NCI-H748 (cell line): Measurements from ENCODE around the gene RASAL2.
A peak's percentile ranks its signal among the peaks of the same experiment; 100 is the strongest.
"Not testable (repeated sequence)": the region's sequence is repeated elsewhere in the genome, so short reads cannot be mapped to it uniquely, and the experiment has no call there.

Source experiments
- DNase-seq: peaks from one replicate; lab custom pipeline; 2025; ENCODE audit not compliant: unreplicated experiment; lab: John Stamatoyannopoulos, UW

RASAL2 gene

GRCh38 chr1:178223289-178223688 is 129.4 kb downstream of the RASAL2 start:
- DNase-seq: no peak

- no peak for DNase-seq
These were observed 130.5 kb downstream of the RASAL2 start for GRCh38 chr1:178224358-178224757.

DNA sequence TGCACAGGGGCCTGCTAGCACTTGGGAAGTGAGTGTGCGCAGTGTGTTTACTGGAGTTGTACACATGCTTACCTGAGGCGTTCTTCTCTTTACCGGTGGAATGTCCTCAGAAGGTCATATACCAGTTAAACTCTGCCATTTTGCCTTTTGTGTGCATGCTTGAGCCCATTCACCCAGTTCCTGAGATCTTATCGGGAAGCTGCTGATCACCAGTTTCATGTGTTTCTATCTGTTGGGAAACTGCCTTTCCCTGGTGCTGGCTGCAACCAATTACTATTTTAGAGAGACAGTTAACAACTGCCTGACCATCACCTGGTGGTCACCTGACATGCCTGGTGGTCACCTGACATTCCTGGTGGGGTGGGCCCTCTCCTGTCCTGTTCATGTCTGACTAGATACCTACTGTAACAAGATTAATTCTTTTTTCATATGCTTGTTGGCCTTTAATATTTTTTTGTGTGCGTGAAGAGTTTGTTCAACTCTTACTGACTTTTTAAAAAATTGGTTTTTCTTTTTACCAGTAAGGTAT is 137.0 kb downstream of the RASAL2 start:
- no peak for DNase-seq

- DNase-seq: no peak
These were observed 138.2 kb downstream of the RASAL2 start for GRCh38 chr1:178232108-178232507.

- DNase-seq: no peak
These were observed 139.0 kb downstream of the RASAL2 start for GRCh38 chr1:178232949-178233348.

DNA sequence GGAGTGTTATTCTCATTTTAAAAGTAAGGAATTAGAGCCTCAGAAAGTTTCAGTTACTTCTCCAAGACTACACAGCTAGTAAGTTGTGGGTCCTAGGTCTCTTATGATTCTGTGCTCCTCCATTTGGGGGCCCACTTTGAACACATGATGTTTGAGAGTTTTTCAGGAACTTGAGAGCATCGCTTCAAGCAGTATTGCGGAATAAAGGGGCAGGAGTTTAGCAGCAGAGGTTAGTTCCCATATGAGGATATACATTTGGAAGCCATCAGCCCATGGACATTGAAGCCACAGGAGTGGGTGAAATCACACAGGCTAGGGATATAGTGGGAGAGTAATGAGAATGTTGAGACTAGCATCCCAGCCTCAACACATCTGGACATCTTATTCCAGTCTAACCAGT is 143.2 kb downstream of the RASAL2 start:
- DNase-seq: no peak

GRCh38 chr1:178238722-178239510 is 145.0 kb downstream of the RASAL2 start:
- no peak for DNase-seq

DNA sequence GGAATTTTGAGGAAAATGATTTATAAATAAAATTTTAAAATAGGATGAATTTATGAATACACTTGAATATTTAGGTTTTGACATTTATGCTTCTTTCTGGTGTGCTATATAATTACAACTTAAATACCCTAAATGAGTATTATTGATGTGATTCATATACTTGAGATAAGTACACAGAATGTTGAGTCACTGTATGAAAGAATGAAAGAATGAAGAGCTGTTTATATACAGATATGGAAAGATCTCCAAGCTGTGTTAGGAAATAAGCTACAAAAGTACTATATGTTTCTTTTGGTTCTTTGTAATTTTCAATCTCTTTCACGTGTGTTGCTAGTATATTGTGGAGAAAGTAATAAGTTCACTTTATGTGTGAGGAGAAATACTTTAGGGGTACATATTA is 147.2 kb downstream of the RASAL2 start:
- no peak for DNase-seq

- no peak for DNase-seq
These were observed 147.9 kb downstream of the RASAL2 start for GRCh38 chr1:178241837-178242236.

- DNase-seq: no peak
These were observed 149.2 kb downstream of the RASAL2 start for GRCh38 chr1:178243119-178243518.

GRCh38 chr1:178243890-178244289 is 150.0 kb downstream of the RASAL2 start:
- DNase-seq: no peak

DNA sequence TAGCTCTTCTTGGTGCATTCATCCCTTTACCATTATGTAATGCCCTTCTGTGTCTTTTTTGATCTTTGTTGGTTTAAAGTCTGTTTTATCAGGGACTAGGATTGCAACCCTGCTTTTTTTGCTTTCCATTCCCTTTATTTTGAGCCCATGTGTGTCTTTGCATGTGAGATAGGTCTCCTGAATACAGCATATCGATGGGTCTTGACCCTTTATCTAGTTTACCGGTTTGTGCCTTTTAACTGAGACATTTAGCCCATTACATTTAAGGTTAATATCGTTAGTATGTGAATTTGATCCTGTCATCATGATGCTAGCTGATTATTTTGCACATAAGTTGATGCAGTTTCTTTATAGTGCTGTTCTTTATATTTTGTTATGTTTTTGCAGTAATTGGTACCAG is 154.4 kb downstream of the RASAL2 start:
- not testable (repeated sequence) for DNase-seq

DNA sequence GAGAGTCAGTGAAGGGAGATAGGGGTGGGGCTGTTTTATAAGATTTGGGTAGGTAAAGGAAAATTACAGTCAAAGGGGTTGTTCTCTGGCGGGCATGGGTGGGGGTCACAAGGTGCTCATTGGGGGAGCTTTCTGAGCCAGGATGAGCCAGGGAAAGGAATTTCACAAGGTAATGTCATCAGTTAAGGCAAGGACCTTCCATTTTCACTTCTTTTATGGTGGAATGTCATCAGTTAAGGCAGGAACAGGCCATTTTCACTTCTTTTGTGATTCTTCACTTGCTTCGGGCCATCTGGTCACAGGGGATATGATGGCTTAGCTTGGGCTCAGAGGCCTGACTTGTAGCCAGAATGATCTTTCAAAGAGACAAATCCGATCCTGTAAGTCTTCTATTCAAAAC is 159.7 kb downstream of the RASAL2 start:
- not testable (repeated sequence) for DNase-seq

DNA sequence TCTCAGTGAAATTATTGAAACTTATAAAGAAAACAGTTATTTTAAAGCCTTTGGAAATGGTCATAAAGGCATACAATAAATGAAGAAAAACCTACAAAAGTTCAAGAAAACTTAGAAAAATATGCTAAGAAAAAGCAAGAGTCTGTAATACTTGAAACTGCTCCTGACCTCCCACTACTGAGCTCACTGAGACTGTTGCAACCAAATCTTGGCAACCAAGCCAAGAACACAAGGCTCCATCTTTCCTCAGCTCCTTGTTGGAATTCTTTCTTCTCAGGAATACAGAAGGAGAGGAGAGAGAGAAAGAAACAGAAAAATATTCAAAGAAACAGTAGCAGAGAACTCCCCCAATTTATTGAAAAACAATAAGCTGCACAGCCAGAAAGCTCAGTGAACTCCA is 160.5 kb downstream of the RASAL2 start:
- DNase-seq: no peak

- DNase-seq: no peak
These were observed 164.6 kb downstream of the RASAL2 start for GRCh38 chr1:178258536-178258935.

DNA sequence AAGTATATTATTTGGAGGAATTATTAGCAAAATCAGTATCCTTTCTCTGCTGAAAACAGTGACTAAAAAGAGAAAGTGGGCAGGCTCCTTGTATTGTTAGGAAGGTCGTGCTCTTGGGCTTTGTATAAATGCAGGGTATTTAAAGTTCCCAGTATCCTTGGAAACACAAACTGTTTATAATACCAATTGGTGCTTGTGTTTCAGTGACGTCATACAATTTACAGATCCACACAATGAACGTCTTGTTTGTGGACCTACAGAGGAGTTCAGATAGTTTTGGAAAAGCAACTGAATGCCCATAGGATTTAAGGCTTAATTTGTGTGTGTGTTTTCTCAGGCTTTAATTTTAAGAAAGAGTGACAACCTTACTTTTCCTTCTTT is 168.2 kb downstream of the RASAL2 start:
- peak; percentile 77 for DNase-seq

DNA sequence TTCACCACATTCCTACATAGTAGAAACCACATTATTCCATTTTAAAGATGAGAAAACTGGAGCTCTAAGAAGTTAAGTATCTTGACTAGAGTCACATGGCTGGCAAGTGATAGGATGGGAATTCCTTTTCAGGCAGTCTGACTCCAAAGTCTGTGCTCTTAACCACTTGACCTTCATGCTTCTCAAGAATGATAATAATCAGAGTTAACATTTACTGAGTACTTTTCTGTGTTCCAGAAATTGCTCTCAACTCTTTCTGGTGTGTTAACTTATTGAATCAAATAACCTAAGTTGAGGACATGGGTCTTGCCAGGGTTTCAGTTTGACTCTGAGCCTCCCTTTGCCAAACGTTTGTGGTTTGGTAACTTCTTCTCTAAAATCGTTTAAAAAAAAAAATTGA is 169.4 kb downstream of the RASAL2 start:
- DNase-seq: no peak

DNA sequence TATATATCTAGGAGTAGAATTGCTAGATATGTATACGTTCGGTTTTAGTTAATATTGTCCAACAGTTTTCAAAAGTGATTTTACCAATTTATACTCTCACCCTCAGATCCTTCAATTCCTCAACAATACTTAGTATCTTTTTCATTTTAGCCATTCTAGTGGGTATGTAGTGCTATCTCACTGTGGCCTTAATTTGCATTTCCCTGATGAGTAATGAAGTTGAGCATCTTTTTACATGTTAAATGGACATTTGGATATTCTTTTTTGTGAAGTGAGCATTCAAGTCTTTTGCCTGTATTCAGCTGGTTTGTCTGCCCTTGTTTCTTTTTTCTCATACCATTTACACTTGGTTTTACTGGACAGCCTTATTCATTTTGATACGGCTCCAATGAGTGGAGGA is 172.2 kb downstream of the RASAL2 start:
- DNase-seq: no peak

DNA sequence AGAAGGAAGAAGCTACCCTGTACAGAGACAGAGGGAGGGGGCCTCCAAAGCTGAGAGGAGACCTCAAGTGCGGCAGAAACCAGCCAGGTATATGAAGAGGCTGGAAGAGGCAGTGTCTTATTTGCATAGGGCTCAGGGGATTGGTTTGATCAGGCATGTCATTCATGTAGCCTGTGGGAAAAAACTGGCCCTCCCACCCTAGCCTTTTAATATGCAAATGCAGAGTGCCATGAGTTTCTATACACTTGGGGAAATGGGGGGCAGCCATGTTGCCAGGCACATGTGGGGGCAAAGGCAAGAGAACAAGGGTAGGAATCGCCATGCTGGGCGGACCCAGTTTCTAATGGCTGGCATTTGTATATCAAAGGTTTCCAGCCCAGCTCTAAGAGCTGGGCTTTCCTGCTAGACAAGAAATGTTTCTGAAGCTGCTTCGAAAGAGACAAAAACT is 172.7 kb downstream of the RASAL2 start:
- DNase-seq: no peak

DNA sequence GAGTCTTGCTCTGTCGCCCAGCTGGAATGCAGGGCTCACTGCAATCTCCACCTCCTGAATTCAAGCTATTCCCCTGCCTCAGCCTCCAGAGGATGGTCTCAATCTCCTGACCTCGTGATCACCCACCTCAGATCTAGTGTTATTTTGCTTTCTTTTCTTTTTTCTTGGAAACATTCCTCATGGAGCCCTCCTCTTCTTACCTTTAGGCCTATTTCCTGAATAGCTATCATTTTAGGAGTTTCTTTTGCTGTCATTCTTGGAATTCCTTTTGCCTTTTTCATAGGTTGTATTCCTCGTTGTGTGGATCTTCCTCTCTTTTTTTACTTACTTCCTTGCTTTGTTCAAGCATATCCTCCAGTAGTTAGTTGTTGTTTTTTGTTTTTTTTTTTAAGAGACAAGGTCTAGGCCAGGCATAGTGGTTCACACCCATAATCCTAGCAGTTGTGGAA is 173.8 kb downstream of the RASAL2 start:
- no peak for DNase-seq

DNA sequence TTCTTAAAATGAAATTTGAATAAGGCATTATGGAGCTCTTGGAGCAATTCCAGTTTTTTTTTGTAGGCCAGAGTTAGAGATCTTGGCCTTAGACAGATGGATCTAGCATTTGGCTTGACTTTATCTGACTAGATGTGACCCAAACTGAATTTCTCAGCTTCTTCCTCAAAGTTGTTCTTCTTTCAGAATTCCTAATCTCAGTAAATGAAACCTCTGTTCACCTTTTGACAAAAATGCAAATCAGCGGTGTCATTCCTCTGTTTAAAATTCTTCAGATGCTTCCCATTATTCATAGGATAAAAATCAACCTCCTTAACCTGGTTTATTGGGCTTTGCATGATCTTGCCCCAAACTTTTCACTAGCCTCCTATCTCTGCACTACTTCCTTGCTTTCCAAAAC is 177.6 kb downstream of the RASAL2 start:
- no peak for DNase-seq

GRCh38 chr1:178273707-178274410 is 180.0 kb downstream of the RASAL2 start:
- DNase-seq: no peak
